OCI-LY7 (cell line): ENCODE data around the gene F2RL3. TPM values are rescaled to one million over a fixed set of nuclear protein-coding genes. Genes with fewer than 3 reads are reported as not detected.

Source experiments
- BruUV-seq: library from RNA; stranded (reverse); fragments of 400-500 nt; replicated peaks from 2 replicates; lab custom pipeline; 2021; lab: Mats Ljungman, UMichigan
- CTCF ChIA-PET: fragments of 300-600 bp; sonication (Branson Sonifier 250); formaldehyde crosslinking; loops from one replicate; lab custom pipeline; 2022; ENCODE audit warnings: antibody characterized with exemption; ENCODE audit not compliant: unreplicated experiment; lab: Charles Lee
- POLR2A ChIA-PET: fragments of 300-600 bp; sonication (Branson Sonifier 250); formaldehyde crosslinking; loops from one replicate; lab custom pipeline; 2022; ENCODE audit warnings: antibody characterized with exemption; lab: Charles Lee
- DNase-seq: peaks from one replicate; pipeline ENCODE4 v3.0.0-alpha.2; 2015; ENCODE audit warnings: low spot score
- H2AFZ ChIP-seq: fragments of 200-600 bp; sonication (generic), shearing (Covaris generic); 2 replicates; pipeline ENCODE4 v1.6.1; 2014; ENCODE audit warnings: mild to moderate bottlenecking, antibody characterized with exemption, low read length, moderate library complexity
- H3K27ac ChIP-seq: fragments of 200-600 bp; sonication (generic); 2 replicates; pipeline ENCODE4 v1.5.1; 2014; ENCODE audit warnings: mixed run types, low read depth, mild to moderate bottlenecking, moderate library complexity, low read length, inconsistent platforms; ENCODE audit not compliant: poor library complexity, severe bottlenecking
- H3K36me3 ChIP-seq: fragments of 200-600 bp; sonication (generic); 2 replicates; pipeline ENCODE4 v1.6.1; 2014; ENCODE audit warnings: mild to moderate bottlenecking, antibody characterized with exemption, low read length, moderate library complexity, mixed read lengths; ENCODE audit not compliant: insufficient read depth
- H3K4me1 ChIP-seq: fragments of 200-600 bp; sonication (generic); 2 replicates; pipeline ENCODE4 v1.5.1; 2014; ENCODE audit warnings: mild to moderate bottlenecking, low read length; ENCODE audit not compliant: insufficient read depth, poor library complexity, severe bottlenecking
- H3K4me2 ChIP-seq: fragments of 200-600 bp; sonication (generic); 2 replicates; pipeline ENCODE4 v1.6.1; 2014; ENCODE audit warnings: mild to moderate bottlenecking, low read length
- H3K4me3 ChIP-seq: fragments of 200-600 bp; sonication (generic); 2 replicates; pipeline ENCODE4 v1.5.1; 2014; ENCODE audit warnings: mild to moderate bottlenecking, low read depth, low read length; ENCODE audit not compliant: poor library complexity, severe bottlenecking
- H3K79me2 ChIP-seq: fragments of 200-600 bp; sonication (generic); 2 replicates; pipeline ENCODE4 v1.6.1; 2016; ENCODE audit warnings: low read depth, mild to moderate bottlenecking, low read length, moderate library complexity, mixed read lengths; ENCODE audit not compliant: insufficient read depth
- H3K9me2 ChIP-seq: fragments of 200-600 bp; sonication (generic); 2 replicates; pipeline ENCODE4 v1.6.1; 2016; ENCODE audit warnings: mild to moderate bottlenecking, low read length, mixed read lengths; ENCODE audit not compliant: insufficient read depth
- H3K9me3 ChIP-seq: fragments of 200-600 bp; sonication (generic); 2 replicates; pipeline ENCODE4 v1.6.1; 2014; ENCODE audit warnings: mild to moderate bottlenecking, mixed run types, low read length, mixed read lengths
- H4K20me1 ChIP-seq: fragments of 200-600 bp; sonication (generic); 2 replicates; pipeline ENCODE4 v1.6.1; 2014; ENCODE audit warnings: mild to moderate bottlenecking, antibody characterized with exemption, low read length, moderate library complexity, mixed read lengths; ENCODE audit not compliant: insufficient read depth
- EZH2phosphoT487 ChIP-seq: fragments of 200-600 bp; sonication (generic); IDR thresholded peaks from 2 replicates; pipeline ENCODE4 v1.6.1; 2018; ENCODE audit warnings: low read depth, borderline replicate concordance, mild to moderate bottlenecking, mixed run types, antibody characterized with exemption, low read length, moderate library complexity, mixed read lengths
- intact Hi-C: fragments of 100-400 bp; cut with micrococcal nuclease; formaldehyde crosslinking; loops from one replicate; pipeline ENCODE4 v1.10.0; 2022; ENCODE audit not compliant: unreplicated experiment
- total RNA-seq, 2 experiments: library from RNA; depleted of rRNA in 1 of 2; stranded (reverse); fragments of >200 nt in 1 of 2; shearing (Covaris generic) in 1 of 2; gene quantifications; 2 replicates each; pipeline ENCODE4 v1.2.3, GENCODE V29; 2014 to 2022
- TF ChIP-seq, protein P1 (sequence below): fragments of 200-600 bp; sonication (generic); conservative IDR thresholded peaks from 2 replicates; pipeline ENCODE4 v1.5.1; 2014; ENCODE audit warnings: mild to moderate bottlenecking, antibody characterized with exemption, low read length, moderate library complexity, mixed read lengths

F2RL3 gene
- total RNA-seq, 2 experiments from 2014 or later: 0.10 TPM; not detected in 1

DNA sequence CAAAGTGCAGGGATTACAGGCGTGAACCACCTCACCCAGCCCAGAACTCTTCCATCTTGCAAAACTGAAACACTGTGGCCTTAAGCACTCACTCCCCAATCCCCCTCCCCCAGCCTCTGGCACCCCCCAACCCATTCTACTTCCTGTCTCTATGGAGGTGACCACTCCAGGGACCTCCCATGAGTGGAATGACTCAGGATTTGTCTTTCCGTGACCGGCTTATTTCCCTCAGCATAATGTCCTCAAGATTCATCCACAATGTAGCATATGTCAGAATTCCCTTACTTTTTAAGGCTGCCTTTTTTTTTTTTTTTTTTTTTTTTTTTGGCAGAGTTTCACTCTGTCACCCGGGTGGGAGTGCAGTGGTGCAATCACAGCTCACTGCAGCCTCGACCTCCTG, 3.6 kb upstream of the F2RL3 start:
- DNase-seq: no peak
- no TSS peak for BruUV-seq
- Histone ChIP-seq H3K79me2 (no peaks in the 10 kb centered on the region), H3K9me3 (peaks cover 11% of the 10 kb centered on the region; the same call in 1 of the 2 replicates), H3K4me3 (no peak overlapping the region), H3K27ac (no peak overlapping the region), H3K4me2 (no peak overlapping the region), H3K36me3 (peaks cover 5% of the 10 kb centered on the region), H3K9me2 (no peaks in the 10 kb centered on the region), H3K4me1 (no peaks in the 10 kb centered on the region), H2AFZ (no peak overlapping the region), H4K20me1 (no peaks in the 10 kb centered on the region)
- ChIA-PET CTCF (no interaction called here), POLR2A (interaction anchor here (0.6 kb wide), 1 partner anchor 105 kb away, joined by 4 read pairs; no protein-coding TSS in a partner anchor)
- TF ChIP-seq EZH2phosphoT487: no peak
- TF ChIP-seq, protein P1, sequence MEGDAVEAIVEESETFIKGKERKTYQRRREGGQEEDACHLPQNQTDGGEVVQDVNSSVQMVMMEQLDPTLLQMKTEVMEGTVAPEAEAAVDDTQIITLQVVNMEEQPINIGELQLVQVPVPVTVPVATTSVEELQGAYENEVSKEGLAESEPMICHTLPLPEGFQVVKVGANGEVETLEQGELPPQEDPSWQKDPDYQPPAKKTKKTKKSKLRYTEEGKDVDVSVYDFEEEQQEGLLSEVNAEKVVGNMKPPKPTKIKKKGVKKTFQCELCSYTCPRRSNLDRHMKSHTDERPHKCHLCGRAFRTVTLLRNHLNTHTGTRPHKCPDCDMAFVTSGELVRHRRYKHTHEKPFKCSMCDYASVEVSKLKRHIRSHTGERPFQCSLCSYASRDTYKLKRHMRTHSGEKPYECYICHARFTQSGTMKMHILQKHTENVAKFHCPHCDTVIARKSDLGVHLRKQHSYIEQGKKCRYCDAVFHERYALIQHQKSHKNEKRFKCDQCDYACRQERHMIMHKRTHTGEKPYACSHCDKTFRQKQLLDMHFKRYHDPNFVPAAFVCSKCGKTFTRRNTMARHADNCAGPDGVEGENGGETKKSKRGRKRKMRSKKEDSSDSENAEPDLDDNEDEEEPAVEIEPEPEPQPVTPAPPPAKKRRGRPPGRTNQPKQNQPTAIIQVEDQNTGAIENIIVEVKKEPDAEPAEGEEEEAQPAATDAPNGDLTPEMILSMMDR: no peak
- intact Hi-C loops: no loop called here

DNA sequence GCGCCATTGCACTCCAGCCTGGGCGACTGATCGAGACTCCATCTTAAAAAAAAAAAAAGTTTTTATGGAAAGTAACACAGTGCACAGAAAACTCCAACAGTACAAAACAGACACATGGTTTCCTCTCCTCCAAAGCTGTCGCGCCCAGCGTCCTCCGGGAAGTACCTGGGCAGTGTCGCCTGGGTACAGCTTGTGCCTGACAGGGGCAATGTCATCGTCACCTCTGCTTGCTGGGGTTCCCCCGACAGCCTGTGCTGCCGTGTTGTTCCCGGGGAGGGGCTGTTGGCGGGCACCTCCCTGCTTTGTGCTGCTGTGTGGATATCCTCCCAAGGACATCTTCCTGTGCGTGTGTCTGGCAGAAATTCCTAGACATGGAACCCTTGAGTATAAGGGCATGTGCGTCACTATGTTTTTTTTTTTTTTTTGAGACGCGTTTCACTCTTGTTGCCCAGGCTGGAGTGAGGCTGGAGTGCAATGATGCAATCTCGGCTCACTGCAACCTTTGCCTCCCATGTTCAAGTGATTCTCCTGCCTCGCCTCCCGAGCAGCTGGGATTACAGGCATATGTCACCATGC, 2.4 kb upstream of the F2RL3 start:
- intact Hi-C loops: no loop called here
- DNase-seq: no peak
- H3K79me2 ChIP-seq: no peaks in the 10 kb centered on the region
- H3K9me2 ChIP-seq: no peaks in the 10 kb centered on the region
- no peak overlapping the region for H3K4me3 ChIP-seq
- no peaks in the 10 kb centered on the region for H4K20me1 ChIP-seq
- H3K36me3 ChIP-seq: peaks cover under 1% of the 10 kb centered on the region; the same call in 1 of the 2 replicates
- ChIA-PET CTCF (no interaction called here), POLR2A (interaction anchor here (0.7 to 1.2 kb wide), 2 partner anchors 15 to 70 kb away, joined by 3 to 6 read pairs; no protein-coding TSS in a partner anchor)
- no peak overlapping the region for H2AFZ ChIP-seq
- H3K4me2 ChIP-seq: no peak overlapping the region
- peaks cover 11% of the 10 kb centered on the region; the same call in 1 of the 2 replicates for H3K9me3 ChIP-seq
- no TSS peak for BruUV-seq
- peaks cover 4% of the 10 kb centered on the region for H3K4me1 ChIP-seq
- TF ChIP-seq, protein P1: no peak
- TF ChIP-seq EZH2phosphoT487: no peak
- no peak overlapping the region for H3K27ac ChIP-seq
